Stimulated activated CD4-positive, alpha-beta T cell treated with anti-CD3 and anti-CD28 coated beads, Interleukin-15, amount 100 ng/mL, for 1 hour (primary cell): ENCODE data around the gene NFKB1.

Experiments
- DNase-seq, 2 donors: peaks; one replicate each; pipeline ENCODE4 v3.0.0-alpha.2; 2020; ENCODE audit warnings: low read depth in 1 of 2, low spot score in 1 of 2

The NFKB1 gene

DNA sequence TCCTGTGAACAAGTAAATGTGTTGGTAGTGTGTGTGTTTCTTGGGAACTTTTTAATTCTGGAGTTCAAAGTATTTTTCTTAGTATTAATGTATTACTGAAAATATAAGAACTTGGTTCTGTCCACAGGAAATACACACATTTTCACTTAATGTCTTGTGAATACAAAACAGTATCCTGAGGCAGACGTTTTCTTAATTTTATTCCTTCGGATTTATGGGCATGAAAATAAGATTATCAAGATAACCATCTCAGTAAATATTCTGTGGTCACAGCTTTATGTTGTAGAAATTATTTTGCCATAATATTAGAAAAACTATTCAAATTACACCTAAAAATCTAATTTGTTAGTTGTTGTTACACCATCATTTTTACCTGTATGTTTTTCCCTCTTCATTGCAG, 29.8 kb downstream of the NFKB1 start:
- no peak for DNase-seq

DNA sequence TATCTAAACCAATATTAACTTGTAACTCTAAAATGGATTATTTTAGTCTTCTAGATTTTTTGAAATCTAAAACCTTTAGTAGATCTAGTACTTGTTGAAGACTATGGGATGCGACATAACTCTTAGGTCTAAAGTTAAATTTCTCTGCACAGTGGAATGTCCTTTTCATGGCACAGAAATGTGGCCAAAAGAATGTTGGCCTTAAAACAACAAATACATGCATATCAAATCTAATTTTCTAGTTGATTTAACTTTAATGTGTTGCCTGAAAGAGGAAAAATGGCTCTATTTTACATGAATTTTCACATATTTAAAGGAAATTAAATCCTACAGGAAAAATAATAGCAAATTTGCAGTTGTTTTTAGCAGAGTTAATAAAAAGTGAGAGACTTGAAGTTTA, 30.3 kb downstream of the NFKB1 start:
- no peak for DNase-seq

DNA sequence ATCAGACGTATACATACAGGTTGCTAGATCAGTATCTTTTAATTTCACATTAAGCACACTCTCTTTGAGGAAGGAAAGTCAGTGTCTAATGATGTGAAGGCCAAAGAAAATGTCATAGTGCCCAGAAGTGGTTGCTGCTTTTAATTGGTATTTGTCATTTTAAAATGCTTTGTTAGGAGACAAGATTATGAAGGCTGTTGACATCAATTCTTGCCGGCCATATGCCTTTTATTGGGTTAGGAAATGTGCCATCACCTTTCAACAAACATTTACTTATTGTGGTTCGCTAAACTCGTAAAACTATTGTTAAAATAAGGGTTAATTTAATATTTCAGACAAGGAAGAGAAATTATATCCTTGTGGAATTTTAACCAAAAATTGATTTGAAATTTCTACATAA, 32.2 kb downstream of the NFKB1 start:
- DNase-seq, result no peak

DNA sequence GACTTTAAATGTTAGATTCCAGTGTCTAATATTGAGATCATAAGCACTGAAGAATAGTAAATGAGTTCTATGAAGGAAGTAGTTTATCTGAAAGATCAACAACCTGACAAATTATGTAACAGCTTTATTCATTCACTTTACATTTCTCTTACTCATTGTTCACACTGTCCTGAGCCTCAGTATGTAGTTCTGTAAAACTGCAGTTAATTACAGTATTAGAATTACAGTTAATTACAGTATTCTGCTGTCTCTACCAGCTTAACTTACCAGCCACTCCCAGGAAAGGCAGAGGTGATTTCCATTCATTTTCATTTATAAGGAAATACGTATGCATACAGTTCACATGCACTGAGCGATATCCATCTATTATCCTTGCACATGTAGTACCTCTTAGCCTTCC, 32.7 kb downstream of the NFKB1 start:
- no peak for DNase-seq

DNA sequence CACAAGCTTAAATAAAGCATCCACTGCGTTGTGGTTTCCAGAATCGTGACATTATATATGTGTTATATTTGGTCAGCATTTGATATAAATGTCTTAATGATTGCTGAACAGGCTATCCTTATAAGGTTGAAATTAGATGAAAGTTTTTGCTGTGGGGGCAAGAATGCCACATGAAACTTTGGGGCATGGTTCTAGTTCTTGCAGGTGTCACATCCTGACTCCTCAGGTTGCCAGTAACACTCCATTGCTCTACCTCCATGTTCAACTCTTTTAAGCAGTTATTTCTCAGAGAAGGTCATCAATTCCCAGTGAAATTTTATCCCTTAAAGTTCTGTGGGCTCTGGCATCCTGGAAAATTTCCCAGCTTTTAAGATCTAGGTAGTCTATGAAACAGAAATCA, 33.7 kb downstream of the NFKB1 start:
- DNase-seq, result no peak

DNA sequence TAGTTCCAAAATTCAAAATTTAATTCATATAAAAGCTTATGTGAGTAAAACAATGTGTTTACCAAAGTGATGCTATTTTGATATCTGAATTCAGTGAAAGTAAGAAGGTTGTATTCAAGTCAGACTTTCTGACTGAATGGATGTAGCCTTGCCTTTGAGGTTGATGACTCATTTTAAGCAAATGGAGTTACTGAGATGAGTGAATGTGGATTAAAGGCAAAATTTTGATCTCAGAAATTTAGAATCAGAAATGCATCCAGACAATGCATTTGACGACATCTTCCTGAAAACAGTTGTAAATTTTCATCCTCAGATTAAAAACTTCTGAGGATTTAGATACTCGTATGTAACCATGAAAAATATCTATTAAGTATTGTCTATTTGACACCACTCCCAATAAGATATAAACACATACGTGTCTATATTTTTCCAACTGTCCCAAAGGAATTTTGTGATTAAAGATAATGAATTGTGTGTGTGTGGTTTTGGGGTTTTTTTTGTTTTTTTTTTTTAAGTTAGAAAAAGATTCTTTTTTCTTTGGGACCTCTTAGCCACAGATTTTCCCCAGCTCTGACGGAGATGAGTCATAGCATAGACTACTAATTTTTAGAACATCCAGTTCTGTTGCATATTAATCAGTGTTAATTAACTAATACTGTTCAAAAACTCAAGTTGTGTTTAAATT, 34.4 kb downstream of the NFKB1 start:
- DNase-seq, result no peak

DNA sequence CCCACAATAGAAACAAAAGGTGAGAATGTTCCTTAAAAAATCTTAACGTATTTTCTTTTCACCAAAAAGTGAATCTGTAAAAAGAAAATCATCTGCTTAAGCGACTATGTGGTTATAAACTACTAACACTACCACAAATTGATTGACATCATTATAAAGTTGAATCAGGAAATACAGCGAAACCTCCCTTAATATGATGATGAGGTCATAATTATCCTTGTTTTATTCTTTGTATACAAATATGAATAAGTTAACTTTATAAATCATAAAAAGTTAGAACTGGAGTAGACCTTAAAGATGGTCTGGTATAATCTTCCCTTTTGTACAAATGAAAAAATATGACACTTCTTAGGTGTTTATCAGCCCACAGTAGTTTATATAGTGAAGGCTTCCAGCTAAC, 35.6 kb downstream of the NFKB1 start:
- no peak for DNase-seq

DNA sequence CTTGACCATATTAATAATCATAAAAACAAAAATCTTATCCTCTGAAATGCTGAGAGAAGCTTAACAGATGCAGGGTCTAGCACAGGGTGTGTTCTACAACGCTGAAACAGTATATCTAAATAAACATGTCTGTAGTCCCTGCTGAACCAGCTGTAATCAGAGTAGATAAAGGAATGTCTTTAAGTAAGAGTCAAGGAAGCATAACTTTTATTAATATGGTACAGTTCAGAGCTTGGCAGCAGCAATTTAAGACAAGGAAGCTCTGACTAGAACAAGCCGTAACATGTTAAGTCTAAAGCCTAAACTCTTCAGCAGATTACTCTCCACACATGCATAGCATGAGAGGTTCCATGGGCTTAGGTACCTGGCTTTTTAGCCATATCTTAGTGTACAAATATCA, 36.1 kb downstream of the NFKB1 start:
- DNase-seq, result no peak

DNA sequence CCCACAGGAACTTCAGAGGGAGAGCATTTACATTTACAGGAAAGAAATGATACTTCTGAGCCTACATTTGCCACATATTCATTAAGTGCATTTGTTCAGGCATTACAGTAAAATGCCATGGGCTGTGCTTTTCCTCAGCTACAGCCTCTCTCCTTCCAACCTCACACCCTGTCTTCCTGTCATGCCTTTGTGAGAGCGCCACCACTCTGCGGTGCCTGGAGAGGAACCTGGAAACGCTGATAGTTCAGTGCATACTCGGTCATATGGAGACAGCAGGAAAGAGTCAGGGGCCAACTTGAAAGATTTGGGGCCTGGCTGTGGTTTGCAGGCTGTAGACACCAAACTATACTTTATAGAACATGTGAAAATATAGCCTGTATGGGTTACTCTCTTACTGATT, 40.5 kb downstream of the NFKB1 start:
- DNase-seq, result no peak

DNA sequence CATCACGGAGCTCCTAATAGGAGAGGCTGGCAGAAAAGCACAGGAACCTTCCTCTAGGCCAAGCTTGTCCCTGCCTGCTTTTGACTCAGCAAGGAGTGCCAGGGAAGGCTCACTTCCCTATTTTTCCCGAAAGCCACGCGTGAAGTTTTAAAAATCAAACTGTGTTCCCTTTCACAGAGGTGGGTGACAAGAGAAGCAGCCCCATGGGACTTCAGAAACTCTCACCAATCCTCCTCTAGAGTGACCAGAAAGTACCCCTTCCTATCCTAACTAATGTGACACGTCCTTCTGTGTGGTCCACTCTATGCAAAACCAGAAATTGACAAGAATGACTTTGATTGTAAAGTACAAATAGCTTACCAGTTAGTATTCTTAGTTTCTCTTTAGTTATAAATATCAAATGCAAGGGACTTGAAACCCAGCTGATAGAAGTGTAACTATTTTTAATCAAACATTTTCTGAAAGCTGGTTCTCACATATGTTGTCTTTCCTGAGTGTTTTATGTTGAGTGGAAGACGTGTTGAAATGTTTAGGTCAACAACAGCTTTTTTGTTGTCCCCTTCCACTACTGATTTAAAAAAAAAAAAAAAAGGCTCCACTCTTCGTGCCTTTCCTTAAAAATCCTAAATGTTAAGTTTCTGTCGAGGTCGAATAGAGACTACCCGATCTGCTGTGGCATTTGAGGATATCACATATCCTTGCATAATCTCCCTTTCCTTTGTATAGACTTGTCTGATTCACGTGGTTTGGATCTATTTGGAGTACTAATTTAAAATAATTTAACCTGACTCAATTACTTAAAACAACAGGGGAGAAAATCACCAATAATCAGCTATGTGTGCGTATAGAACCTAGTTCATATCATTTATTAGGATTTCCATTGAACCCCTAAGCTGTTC, 42.1 kb downstream of the NFKB1 start:
- no peak for DNase-seq

DNA sequence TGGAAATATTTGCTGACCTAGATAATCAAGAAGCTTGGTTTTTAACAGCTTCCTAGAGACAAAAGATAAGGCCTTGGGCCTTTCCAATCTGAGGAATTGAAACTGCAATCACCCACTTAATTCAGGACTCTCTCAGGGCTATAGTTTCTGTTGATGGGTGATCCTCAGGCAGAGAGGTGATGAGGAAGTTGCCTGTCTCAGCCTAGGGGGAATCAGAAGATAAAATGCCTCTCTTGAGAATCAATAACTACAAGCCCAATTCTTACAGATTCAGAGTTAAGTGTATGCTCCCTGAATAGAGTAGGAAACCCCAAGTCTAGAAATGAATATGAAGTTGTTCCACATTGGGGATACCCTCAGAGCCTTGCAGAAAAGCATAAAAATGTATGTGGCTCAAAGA, 45.5 kb downstream of the NFKB1 start:
- DNase-seq, result no peak

DNA sequence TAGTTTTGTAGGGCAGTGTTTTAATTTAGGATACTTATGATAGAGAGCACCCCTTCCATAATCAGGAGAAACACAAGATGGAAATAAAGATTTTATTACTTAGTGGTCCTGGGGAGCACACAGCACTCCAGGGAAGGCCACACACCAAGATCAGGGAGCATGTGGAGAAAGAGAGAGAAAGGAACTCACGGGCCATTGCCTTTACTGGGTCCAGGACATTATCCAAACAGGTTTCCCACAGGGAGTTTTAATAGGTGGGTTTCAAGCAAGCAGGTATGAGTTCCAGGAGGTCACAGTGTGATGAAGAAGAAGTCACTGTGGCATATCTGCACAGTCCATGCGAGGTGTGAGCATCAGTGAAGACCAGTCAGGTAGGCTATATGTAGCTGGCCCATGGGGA, 46.8 kb downstream of the NFKB1 start:
- no peak for DNase-seq

DNA sequence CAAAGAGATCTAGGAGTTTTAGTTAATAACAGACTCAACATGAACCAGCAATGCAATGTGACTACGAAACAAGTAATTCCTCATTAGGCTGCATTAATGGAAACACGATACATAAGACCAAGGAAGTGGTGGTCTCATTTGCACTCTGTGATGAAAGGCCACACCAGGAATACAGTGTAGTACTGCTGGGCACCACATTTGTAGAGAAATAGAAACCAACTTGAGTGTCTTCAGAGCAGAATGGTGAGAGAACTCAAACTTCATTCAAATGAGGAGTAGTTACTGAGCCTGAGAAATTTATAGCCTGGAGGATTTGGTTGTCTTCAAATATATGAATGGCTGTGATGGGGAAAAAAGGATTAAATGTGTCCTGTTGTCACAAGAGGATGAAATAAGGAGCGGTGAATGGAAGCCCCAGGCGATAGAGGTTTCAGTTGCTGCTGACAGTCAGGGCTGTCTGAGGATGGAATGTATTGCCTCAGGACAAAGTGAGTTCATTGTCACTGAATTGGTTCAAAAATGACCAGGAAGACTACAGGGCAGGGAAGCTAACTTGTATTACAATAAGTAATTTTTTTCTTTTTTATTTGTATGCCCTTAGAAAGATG, 50.9 kb downstream of the NFKB1 start:
- DNase-seq, result no peak

DNA sequence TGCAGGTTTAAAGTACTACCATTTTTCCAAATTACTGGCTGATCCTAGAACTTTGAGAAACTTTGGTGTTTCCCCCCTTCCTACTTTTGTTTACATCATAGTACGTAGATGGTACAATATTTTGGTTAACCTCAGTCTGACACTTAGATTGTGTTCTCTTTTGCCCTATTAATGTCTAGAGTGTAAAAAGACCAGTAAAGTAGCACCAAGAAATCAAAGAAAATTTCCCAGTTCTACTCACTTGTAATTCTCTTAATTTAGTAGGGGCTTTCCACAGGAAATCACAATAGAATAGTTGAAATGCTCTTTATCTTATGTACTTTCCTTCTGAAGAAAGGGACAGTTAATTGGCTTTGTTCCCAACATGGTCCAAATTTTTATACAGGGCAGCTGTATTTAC, 51.6 kb downstream of the NFKB1 start:
- DNase-seq, result no peak

DNA sequence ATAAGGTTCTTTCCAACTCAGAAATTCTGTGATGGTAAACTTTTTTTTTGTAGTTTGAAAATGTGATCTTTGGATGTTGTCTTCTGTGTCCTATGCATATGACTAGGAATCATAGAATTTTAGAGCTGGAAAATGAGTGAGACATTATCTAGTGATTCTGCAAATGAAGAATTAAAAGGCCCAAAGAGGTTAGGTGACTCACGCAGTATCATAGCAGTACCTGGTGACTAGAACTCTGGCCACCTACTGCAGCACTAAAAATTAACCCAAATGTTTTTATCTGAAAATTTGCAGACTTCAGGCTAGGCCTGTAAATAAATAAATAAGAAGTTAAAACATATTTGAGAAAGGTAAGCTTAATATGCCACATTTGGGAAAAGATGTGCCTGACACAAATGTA, 52.8 kb downstream of the NFKB1 start:
- DNase-seq, result no peak

DNA sequence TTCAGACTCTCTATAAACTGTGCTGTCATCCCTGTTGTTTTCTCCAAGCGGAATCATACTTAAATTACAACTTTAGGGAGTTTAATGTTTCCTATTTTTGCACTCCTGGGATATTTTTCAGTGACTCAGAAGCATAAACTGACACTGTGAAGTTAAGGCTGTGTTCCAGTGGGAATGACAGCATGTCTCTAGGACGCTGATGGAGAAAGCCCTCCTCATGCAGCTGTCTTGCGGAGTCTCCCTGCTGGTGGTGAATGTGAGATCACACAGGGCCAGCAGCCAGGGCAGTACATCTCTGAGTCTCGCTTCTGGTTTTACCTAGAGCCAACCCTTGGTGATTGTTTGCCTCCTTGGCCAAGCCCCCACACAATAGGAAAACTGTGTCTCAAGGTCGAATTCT, 53.3 kb downstream of the NFKB1 start:
- no peak for DNase-seq

DNA sequence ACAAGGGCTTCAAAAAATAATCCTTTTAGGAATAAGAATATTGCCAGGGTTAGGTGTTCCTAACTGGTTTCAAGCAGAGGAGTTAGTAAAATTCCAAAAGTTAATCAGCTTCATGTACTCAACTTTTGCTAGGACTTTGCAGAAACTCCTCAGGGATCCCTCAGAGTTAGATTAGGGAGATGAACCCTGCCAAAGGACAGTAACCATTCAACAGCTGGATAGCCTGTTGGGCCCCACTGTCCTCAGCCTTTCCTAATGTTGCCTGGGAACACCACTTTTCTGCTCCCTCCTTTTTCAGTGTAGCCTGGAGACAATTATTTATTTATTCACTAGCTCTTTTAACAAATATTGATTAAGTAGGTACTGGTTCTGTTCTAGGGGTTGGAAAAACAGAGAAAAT, 53.8 kb downstream of the NFKB1 start:
- DNase-seq, result no peak

DNA sequence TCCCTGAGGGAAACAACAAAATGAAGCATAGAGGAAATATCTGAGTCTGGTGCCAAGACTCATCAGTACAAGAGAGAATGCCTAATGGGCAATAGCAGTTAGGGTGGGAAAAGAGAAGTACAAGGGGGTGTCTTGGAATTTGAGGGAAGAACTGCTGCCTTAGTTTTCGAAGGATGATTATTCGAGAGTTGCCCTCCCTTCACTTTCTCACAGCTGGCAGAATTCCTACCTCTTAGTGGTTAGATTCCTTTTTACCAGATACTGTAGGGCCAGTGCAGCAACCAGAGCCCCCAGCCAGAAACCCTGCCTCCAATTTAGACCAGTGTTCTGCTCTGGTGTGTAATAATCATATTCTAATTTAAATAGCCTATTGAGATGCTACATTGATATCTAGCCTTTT, 56.5 kb downstream of the NFKB1 start:
- no peak for DNase-seq

DNA sequence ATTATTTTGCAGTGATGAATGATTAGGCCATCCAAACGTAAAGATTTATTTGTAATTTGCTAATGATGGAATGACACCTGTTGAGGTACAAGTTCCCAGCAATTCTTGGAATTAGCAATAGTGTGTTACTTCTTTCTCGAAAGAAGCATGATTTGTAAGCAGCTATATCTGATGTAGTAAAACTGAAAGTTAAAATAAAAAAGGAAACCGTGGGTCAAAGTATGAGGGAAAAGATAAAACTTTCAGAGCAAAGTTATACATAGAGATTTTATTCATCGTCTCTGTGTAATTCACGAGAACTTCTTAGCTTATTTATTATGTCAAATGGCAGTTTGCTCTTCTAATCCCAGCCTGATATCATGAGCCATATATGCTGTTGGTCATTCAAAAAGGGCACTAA, 59.0 kb downstream of the NFKB1 start:
- DNase-seq, result no peak

DNA sequence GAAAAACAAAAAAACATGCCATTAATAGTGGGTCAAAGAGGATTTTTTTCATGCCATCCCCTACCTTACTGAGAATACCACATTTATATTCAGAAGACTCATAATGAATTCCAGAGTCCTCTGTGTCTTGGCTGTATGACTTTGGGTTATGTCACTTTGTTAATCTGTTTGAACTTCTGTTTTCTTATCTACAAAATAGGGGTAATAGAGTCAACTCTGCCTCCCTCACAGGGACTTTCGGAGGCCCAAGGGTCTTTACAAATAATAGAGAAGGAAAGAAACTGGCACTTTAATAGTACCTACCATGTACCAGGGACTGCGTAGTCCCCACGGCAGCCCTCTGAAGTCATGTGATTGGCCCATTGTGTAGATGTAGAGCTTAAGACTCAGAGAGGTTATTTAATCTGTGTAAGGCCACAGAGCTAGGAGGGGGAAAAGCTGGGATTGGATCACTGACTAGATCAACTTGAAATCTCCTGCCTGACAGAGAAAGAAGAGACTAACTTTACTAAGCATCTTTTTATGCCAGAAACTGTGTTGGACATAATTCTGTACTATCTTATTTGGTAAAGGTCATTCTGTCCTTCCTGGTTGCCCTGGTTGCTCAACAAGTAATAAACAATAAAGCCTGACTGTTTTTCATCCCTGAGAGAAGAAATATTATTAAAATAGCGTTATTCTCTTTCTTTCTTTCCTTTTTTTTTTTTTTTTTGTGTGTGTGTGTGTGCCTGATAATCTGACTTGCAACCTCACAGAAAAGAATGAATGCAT, 59.6 kb downstream of the NFKB1 start:
- no peak for DNase-seq

DNA sequence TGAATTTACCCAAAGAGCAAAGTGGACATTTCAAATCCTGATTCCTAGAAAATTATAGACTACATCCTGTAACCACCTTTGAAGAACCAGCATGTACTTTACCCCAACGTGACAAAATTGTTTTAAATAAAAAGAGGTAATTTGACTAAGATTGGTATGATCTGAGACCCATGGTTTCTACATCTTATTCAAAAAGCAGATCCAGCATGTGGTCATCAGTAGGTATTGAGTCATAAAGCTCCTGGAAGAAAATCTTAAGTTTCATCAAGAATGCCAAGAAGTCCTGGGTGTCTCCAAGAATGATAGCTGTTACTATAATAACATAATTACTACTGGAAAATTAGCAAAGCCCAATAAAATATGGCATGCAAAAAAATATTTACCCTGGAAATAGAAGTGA, 61.8 kb downstream of the NFKB1 start:
- DNase-seq, result no peak
